Activated naive CD4-positive, alpha-beta T cell treated with anti-CD3 and anti-CD28 coated beads, Interleukin-2, amount 50 U/mL, for 24 hours (primary cell): Measurements from ENCODE around the gene OR10A7.
"Not testable (repeated sequence)": the region's sequence is repeated elsewhere in the genome, so short reads cannot be mapped to it uniquely, and the experiment has no call there.

ENCODE experiments used
- H3K27ac Mint-ChIP-seq: one replicate; pipeline ENCODE4 v1.8.0; 2021; ENCODE audit warnings: mild to moderate bottlenecking, mixed read lengths
- H3K27me3 Mint-ChIP-seq: one replicate; pipeline ENCODE4 v1.8.0; 2021; ENCODE audit warnings: mixed read lengths
- H3K36me3 Mint-ChIP-seq: one replicate; pipeline ENCODE4 v1.8.0; 2021; ENCODE audit warnings: mixed read lengths
- H3K4me1 Mint-ChIP-seq: one replicate; pipeline ENCODE4 v1.8.0; 2021; ENCODE audit warnings: mixed read lengths
- H3K4me3 Mint-ChIP-seq: one replicate; pipeline ENCODE4 v1.8.0; 2021; ENCODE audit warnings: mild to moderate bottlenecking, mixed read lengths
- H3K9me3 Mint-ChIP-seq: one replicate; pipeline ENCODE4 v1.8.0; 2021; ENCODE audit warnings: mixed read lengths

The OR10A7 gene

GRCh38 chr12:55220725-55221124 is at the start of gene OR10A7:
Gene OR10A7, plus strand, starts transcription at chr12:55221025. Its CDS starts 0 bp downstream, at chr12:55221025.
- Mint-ChIP-seq H3K9me3 (no peaks in the 10 kb centered on the region), H3K4me1 (no peaks in the 10 kb centered on the region), H3K27me3 (peaks cover 9% of the 10 kb centered on the region), H3K27ac (no peak within 1 kb of the TSS), H3K4me3 (no peak within 1 kb of the TSS), H3K36me3 (no peaks in the 10 kb centered on the region)

- Mint-ChIP-seq H3K27ac (no peak overlapping the region), H3K4me3 (no peak overlapping the region), H3K9me3 (no peaks in the 10 kb centered on the region), H3K27me3 (peaks cover 10% of the 10 kb centered on the region), H3K36me3 (no peaks in the 10 kb centered on the region), H3K4me1 (no peaks in the 10 kb centered on the region)
Observed at GRCh38 chr12:55171445-55171844, 49.4 kb upstream of the OR10A7 start.

GRCh38 chr12:55171846-55172245 is 49.0 kb upstream of the OR10A7 start:
- H3K4me3 Mint-ChIP-seq, H3K36me3 Mint-ChIP-seq, H3K4me1 Mint-ChIP-seq, H3K27ac Mint-ChIP-seq, H3K9me3 Mint-ChIP-seq: not testable (repeated sequence)
- H3K27me3 Mint-ChIP-seq = peaks cover 12% of the 10 kb centered on the region

GRCh38 chr12:55172686-55173085 is 48.1 kb upstream of the OR10A7 start:
- Mint-ChIP-seq H3K9me3 (no peaks in the 10 kb centered on the region), H3K27ac (no peak overlapping the region), H3K36me3 (no peaks in the 10 kb centered on the region), H3K4me3 (no peak overlapping the region), H3K27me3 (peaks cover 9% of the 10 kb centered on the region), H3K4me1 (no peaks in the 10 kb centered on the region)

GRCh38 chr12:55173456-55173855 is 47.4 kb upstream of the OR10A7 start:
- peaks cover 6% of the 10 kb centered on the region for H3K9me3 Mint-ChIP-seq
- no peak overlapping the region for H3K27ac Mint-ChIP-seq
- no peaks in the 10 kb centered on the region for H3K4me1 Mint-ChIP-seq
- peaks cover 16% of the 10 kb centered on the region for H3K27me3 Mint-ChIP-seq
- H3K36me3 Mint-ChIP-seq = no peaks in the 10 kb centered on the region
- H3K4me3 Mint-ChIP-seq = no peak overlapping the region

- Mint-ChIP-seq H3K9me3 (no peaks in the 10 kb centered on the region), H3K36me3 (no peaks in the 10 kb centered on the region), H3K27me3 (peaks cover 23% of the 10 kb centered on the region), H3K4me1 (no peaks in the 10 kb centered on the region), H3K27ac (no peak overlapping the region), H3K4me3 (no peak overlapping the region)
Observed at GRCh38 chr12:55188573-55188972, 32.3 kb upstream of the OR10A7 start.

GRCh38 chr12:55188974-55189556 is 31.8 kb upstream of the OR10A7 start:
- no peaks in the 10 kb centered on the region for H3K36me3 Mint-ChIP-seq
- H3K27ac Mint-ChIP-seq = no peak overlapping the region
- no peaks in the 10 kb centered on the region for H3K4me1 Mint-ChIP-seq
- no peaks in the 10 kb centered on the region for H3K9me3 Mint-ChIP-seq
- no peak overlapping the region for H3K4me3 Mint-ChIP-seq
- peaks cover 24% of the 10 kb centered on the region for H3K27me3 Mint-ChIP-seq

- H3K27me3 Mint-ChIP-seq = peaks cover 35% of the 10 kb centered on the region
- no peaks in the 10 kb centered on the region for H3K9me3 Mint-ChIP-seq
Observed at GRCh38 chr12:55194382-55194781, 26.4 kb upstream of the OR10A7 start.

GRCh38 chr12:55226523-55226922 is 5.7 kb downstream of the OR10A7 start:
- Mint-ChIP-seq H3K4me1 (no peaks in the 10 kb centered on the region), H3K27me3 (peaks cover 26% of the 10 kb centered on the region), H3K27ac (no peak overlapping the region), H3K4me3 (no peak overlapping the region), H3K9me3 (no peaks in the 10 kb centered on the region), H3K36me3 (no peaks in the 10 kb centered on the region)

More at GRCh38 chr12:55194382-55194781, 26.4 kb upstream of the OR10A7 start:
- Mint-ChIP-seq H3K27ac (no peak overlapping the region), H3K4me1 (no peaks in the 10 kb centered on the region), H3K4me3 (no peak overlapping the region), H3K36me3 (no peaks in the 10 kb centered on the region)

- Mint-ChIP-seq H3K4me3 (no peak overlapping the region), H3K36me3 (no peaks in the 10 kb centered on the region), H3K4me1 (no peaks in the 10 kb centered on the region), H3K9me3 (no peaks in the 10 kb centered on the region), H3K27ac (no peak overlapping the region), H3K27me3 (peaks cover 34% of the 10 kb centered on the region)
Observed at GRCh38 chr12:55227643-55228042, 6.8 kb downstream of the OR10A7 start.

- H3K4me1 Mint-ChIP-seq = no peaks in the 10 kb centered on the region
- no peaks in the 10 kb centered on the region for H3K9me3 Mint-ChIP-seq
- H3K27me3 Mint-ChIP-seq = peaks cover 21% of the 10 kb centered on the region
- H3K36me3 Mint-ChIP-seq = no peaks in the 10 kb centered on the region
- no peak within 1 kb of the TSS for H3K27ac Mint-ChIP-seq
- no peak within 1 kb of the TSS for H3K4me3 Mint-ChIP-seq
Observed at GRCh38 chr12:55244309-55244708, 23.5 kb downstream of the OR10A7 start, which contains the start of gene OR6C74. Gene OR6C74, plus strand, starts transcription at chr12:55244609. Its CDS starts 2,679 bp downstream, at chr12:55247288.

GRCh38 chr12:55246159-55246558 is 25.3 kb downstream of the OR10A7 start:
- H3K4me1 Mint-ChIP-seq = no peaks in the 10 kb centered on the region
- H3K4me3 Mint-ChIP-seq = no peak overlapping the region
- H3K27me3 Mint-ChIP-seq = peaks cover 22% of the 10 kb centered on the region
- H3K27ac Mint-ChIP-seq = no peak overlapping the region
- H3K9me3 Mint-ChIP-seq = no peaks in the 10 kb centered on the region
- no peaks in the 10 kb centered on the region for H3K36me3 Mint-ChIP-seq

GRCh38 chr12:55250944-55251343 is 30.1 kb downstream of the OR10A7 start:
- Mint-ChIP-seq H3K9me3 (no peaks in the 10 kb centered on the region), H3K36me3 (no peaks in the 10 kb centered on the region), H3K4me3 (no peak overlapping the region), H3K27ac (no peak overlapping the region), H3K27me3 (peaks cover 17% of the 10 kb centered on the region), H3K4me1 (no peaks in the 10 kb centered on the region)

- Mint-ChIP-seq H3K27ac (no peak overlapping the region), H3K9me3 (no peaks in the 10 kb centered on the region), H3K36me3 (no peaks in the 10 kb centered on the region), H3K27me3 (peaks cover 9% of the 10 kb centered on the region), H3K4me3 (no peak overlapping the region), H3K4me1 (no peaks in the 10 kb centered on the region)
Observed at GRCh38 chr12:55253281-55253680, 32.5 kb downstream of the OR10A7 start.

- Mint-ChIP-seq H3K27me3 (peaks cover 8% of the 10 kb centered on the region), H3K9me3 (no peaks in the 10 kb centered on the region), H3K4me3 (no peak overlapping the region), H3K4me1 (no peaks in the 10 kb centered on the region), H3K27ac (no peak overlapping the region), H3K36me3 (no peaks in the 10 kb centered on the region)
Observed at GRCh38 chr12:55256831-55257230, 36.0 kb downstream of the OR10A7 start.

GRCh38 chr12:55258303-55258702 is 37.5 kb downstream of the OR10A7 start:
- Mint-ChIP-seq H3K27me3 (peaks cover 6% of the 10 kb centered on the region), H3K36me3 (no peaks in the 10 kb centered on the region), H3K9me3 (no peaks in the 10 kb centered on the region), H3K27ac (no peak overlapping the region), H3K4me1 (no peaks in the 10 kb centered on the region), H3K4me3 (no peak overlapping the region)
